ENCODE results near the gene TBXA2R. TPM values are rescaled to one million over a fixed set of nuclear protein-coding genes. Genes with fewer than 3 reads are reported as not detected.
"Not testable (repeated sequence)": the region's sequence is repeated elsewhere in the genome, so short reads cannot be mapped to it uniquely, and the experiment has no call there.

The TBXA2R gene
- total RNA-seq, 4 donors from 2014 or later = 0.20 to 4.2 (median 0.90) TPM

DNA sequence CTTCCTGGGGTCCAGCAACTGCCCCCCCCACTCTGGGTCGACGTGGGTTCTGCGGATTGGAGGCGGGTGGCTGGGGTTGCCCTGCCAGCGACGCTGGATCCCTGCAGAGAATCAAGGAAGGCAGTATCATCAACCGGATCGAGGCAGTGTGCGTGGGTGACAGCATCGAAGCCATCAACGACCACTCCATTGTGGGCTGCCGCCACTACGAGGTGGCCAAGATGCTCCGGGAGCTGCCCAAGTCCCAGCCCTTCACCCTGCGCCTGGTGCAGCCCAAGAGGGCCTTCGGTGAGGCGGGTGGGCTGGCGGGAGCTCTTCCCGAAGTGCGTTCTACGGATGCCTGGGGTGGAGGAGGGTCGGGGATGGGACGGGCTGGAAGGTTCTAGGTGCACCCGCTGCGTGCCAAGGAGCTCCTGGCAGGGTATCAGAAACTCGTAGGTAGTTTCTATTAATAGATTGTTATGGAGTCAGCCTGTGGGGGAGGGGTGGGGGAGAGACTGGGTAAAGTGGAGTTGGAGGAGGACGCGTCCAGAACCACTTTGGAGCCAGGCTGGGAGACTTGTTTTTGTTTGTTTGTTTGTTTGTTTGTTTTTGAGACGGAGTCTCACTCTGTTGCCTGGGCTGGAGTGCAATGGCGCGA, 19.8 kb downstream of the TBXA2R start:
- TF ChIP-seq POLR2A (IDR thresholded peaks at IDR 0.05) (no peak), CTCF (IDR thresholded peaks at IDR 0.05) (no peak)
- intact Hi-C loops (cut with DNase I; ENCODE audit: low total_unique reads) = no loop called here
- WGBS, 2 donors = 56 to 57% methylated on average over 25 to 28 of the region's 31 CpGs
- DNase-seq (ENCODE audit: low spot score in 2 of 2) = no peak
- H3K4me3 ChIP-seq (ENCODE audit: low read depth, poor library complexity, severe bottlenecking) = no peak overlapping the region

DNA sequence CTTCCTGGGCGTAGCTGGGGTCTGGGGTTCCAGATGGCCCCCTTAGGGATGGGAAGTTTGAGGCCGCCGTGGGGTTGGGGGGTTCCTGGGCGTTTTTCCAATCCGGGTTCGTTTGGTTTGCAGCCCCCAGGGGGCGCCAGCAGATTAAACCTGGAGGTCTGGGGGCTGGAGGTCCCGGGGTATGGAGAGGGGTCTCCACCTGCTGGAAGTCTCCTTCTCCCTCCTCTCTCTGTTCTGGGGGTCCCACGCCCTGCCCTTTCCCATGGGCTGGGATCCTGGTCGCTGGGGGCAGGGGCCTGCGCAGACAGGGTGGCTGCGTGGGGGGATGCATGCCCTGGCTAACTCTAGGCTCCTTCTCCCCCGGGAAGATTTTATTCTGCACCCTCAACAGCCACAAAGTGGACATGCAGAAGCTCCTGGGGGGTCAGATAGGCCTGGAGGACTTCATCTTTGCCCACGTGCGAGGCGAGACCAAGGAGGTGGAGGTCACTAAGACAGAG, 20.5 kb downstream of the TBXA2R start:
- WGBS, 2 donors = 13 to 28% methylated on average over 13 to 15 of the region's 16 CpGs
- no peak overlapping the region for H3K4me3 ChIP-seq (ENCODE audit: low read depth, poor library complexity, severe bottlenecking)
- TF ChIP-seq CTCF (IDR thresholded peaks at IDR 0.05) = no peak
- intact Hi-C loops (cut with DNase I; ENCODE audit: low total_unique reads) = no loop called here
- DNase-seq (ENCODE audit: low spot score in 2 of 2) = no peak

DNA sequence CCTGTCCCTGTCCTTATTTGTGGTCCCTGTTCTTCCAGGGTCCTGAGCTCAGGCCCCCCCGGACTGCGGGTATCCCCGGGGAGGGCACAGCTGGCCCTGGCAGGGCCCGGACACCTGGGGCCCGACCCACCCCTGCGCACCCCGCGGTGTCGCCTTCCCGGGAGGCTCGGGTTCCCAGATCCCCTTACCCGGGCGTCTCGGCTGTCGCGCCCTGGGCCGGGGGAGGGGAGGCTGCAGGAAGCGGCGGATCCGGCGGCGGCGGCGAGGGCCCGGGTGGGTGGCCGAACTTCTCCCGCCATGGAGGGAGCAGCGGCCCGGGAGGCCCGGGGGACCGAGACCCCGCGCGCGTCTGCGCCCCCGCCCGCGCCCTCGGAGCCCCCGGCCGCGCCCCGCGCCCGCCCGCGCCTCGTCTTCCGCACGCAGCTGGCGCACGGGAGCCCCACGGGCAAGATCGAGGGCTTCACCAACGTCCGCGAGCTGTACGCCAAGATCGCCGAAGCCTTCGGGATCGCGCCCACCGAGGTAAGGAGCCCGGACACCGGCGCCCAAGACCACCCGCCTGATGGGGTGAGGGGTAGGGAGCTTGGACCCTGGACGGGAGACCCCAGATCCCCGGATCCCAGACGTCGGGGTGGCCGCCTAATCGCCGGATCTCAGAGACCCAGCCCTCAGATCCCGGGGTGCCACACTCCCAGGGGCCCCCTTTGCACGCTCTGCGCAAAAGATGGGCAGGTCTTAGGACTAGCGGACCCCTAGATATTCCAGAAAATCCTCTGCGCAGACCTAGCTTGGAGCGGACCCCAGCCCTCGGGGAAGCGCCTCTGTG, 21.2 kb downstream of the TBXA2R start, which contains the start of gene GIPC3:
Gene GIPC3 (plus strand): TSS at position 178 of the 826 bp plus-strand sequence. CDS start 120 bp downstream, at position 298.
- TF ChIP-seq POLR2A (IDR thresholded peaks at IDR 0.05) (no peak), CTCF (IDR thresholded peaks at IDR 0.05) (no peak)
- intact Hi-C loops (cut with DNase I; ENCODE audit: low total_unique reads) = no loop called here
- DNase-seq (ENCODE audit: low spot score in 2 of 2) = no peak
- 1 to 6% methylated on average over 42 to 63 of the region's 84 CpGs for WGBS, 2 donors
- H3K4me3 ChIP-seq (ENCODE audit: low read depth, poor library complexity, severe bottlenecking) = no peak within 1 kb of the TSS

- WGBS, 2 donors = 85 to 93% methylated on average over 15 of the region's 15 CpGs
- intact Hi-C loops (cut with DNase I; ENCODE audit: low total_unique reads); H3K4me3 ChIP-seq (ENCODE audit: low read depth, poor library complexity, severe bottlenecking); DNase-seq (ENCODE audit: low spot score in 2 of 2): not testable (repeated sequence)
Observed at GRCh38 chr19:3584036-3584802, 22.5 kb downstream of the TBXA2R start.

GRCh38 chr19:3581792-3582191, 24.9 kb downstream of the TBXA2R start:
- intact Hi-C loops (cut with DNase I; ENCODE audit: low total_unique reads); DNase-seq (ENCODE audit: low spot score in 2 of 2); H3K4me3 ChIP-seq (ENCODE audit: low read depth, poor library complexity, severe bottlenecking): not testable (repeated sequence)
- 85 to 100% methylated on average over 4 of the region's 4 CpGs for WGBS, 2 donors

- H3K4me3 ChIP-seq (ENCODE audit: low read depth, poor library complexity, severe bottlenecking) = no peak overlapping the region
- WGBS, 2 donors = 46 to 48% methylated on average over 11 of the region's 11 CpGs
- intact Hi-C loops (cut with DNase I; ENCODE audit: low total_unique reads) = no loop called here
- no peak for TF ChIP-seq POLR2A (IDR thresholded peaks at IDR 0.05)
- TF ChIP-seq CTCF (IDR thresholded peaks at IDR 0.05) = no peak
- DNase-seq (ENCODE audit: low spot score in 2 of 2) = no peak
Observed at GRCh38 chr19:3580156-3580934, 26.3 kb downstream of the TBXA2R start.
